Measurements from ENCODE around the gene PHF24.

DNA sequence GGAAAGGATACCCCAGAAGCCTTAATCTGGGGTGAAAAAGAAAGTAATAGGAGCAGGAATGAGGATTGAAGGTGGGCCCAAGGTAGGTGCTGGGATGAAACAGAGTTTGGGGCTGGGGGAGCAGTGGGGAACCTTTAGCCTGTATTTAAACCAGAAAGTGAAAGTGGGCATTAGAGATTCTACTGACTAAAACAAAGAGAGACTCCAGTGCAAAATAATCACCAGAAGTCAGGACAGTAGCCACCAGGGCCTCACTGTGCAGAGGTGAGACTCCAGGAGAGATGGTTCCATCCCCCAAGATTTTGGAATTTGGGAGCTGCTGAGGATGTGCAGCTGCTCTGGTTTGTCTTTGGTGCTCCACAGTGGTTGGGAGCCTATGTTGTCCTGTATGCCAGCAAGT, 44.5 kb downstream of the PHF24 start:
- TF ChIP-seq RARB (CRISPR knock-in tag; IDR thresholded peaks at IDR 0.05) (no peak), ZNF8 (CRISPR knock-in tag; IDR thresholded peaks at IDR 0.05) (no peak), CSDC2 (CRISPR knock-in tag; IDR thresholded peaks at IDR 0.05) (no peak), ZNF565 (CRISPR knock-in tag; conservative IDR thresholded peaks at IDR 0.05; ENCODE audit: low read depth) (no peak), SNAI2 (CRISPR knock-in tag; IDR thresholded peaks at IDR 0.05) (no peak), GLIS3 (CRISPR knock-in tag; IDR thresholded peaks at IDR 0.05) (no peak), ZFP30 (CRISPR knock-in tag; IDR thresholded peaks at IDR 0.05) (no peak), ARNTL (CRISPR knock-in tag; IDR thresholded peaks at IDR 0.05; ENCODE audit: borderline replicate concordance, low read depth) (no peak), TCF4 (CRISPR knock-in tag; IDR thresholded peaks at IDR 0.05; ENCODE audit: borderline replicate concordance) (no peak)
- TF ChIP-seq, protein P1, sequence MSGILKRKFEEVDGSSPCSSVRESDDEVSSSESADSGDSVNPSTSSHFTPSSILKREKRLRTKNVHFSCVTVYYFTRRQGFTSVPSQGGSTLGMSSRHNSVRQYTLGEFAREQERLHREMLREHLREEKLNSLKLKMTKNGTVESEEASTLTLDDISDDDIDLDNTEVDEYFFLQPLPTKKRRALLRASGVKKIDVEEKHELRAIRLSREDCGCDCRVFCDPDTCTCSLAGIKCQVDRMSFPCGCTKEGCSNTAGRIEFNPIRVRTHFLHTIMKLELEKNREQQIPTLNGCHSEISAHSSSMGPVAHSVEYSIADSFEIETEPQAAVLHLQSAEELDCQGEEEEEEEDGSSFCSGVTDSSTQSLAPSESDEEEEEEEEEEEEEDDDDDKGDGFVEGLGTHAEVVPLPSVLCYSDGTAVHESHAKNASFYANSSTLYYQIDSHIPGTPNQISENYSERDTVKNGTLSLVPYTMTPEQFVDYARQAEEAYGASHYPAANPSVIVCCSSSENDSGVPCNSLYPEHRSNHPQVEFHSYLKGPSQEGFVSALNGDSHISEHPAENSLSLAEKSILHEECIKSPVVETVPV (CRISPR knock-in tag; IDR thresholded peaks at IDR 0.05) = no peak
- TF ChIP-seq, protein P2, sequence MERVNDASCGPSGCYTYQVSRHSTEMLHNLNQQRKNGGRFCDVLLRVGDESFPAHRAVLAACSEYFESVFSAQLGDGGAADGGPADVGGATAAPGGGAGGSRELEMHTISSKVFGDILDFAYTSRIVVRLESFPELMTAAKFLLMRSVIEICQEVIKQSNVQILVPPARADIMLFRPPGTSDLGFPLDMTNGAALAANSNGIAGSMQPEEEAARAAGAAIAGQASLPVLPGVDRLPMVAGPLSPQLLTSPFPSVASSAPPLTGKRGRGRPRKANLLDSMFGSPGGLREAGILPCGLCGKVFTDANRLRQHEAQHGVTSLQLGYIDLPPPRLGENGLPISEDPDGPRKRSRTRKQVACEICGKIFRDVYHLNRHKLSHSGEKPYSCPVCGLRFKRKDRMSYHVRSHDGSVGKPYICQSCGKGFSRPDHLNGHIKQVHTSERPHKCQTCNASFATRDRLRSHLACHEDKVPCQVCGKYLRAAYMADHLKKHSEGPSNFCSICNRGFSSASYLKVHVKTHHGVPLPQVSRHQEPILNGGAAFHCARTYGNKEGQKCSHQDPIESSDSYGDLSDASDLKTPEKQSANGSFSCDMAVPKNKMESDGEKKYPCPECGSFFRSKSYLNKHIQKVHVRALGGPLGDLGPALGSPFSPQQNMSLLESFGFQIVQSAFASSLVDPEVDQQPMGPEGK (CRISPR knock-in tag; IDR thresholded peaks at IDR 0.05; ENCODE audit: borderline replicate concordance) = no peak
